ENCODE data around the gene SLC5A11. TPM values are rescaled to one million over a fixed set of nuclear protein-coding genes. Genes with fewer than 3 reads are reported as not detected.
A peak's percentile ranks its signal among the peaks of the same experiment; 100 is the strongest.

The SLC5A11 gene
- total and polyA plus RNA-seq, 2 of the 13 experiments (the other 11 are each of a cell fraction or from before 2014, with no cell fraction given) = 1.2 to 3.3 TPM

GRCh38 chr16:24844101-24845030, 1.4 kb upstream of the SLC5A11 start (continued):
- TF ChIP-seq ZNF224 (CRISPR knock-in tag; IDR thresholded peaks at IDR 0.05) (no peak), CBFB (CRISPR knock-in tag; IDR thresholded peaks at IDR 0.05) (no peak), PHF5A (CRISPR knock-in tag; IDR thresholded peaks at IDR 0.05; ENCODE audit: low read depth, unreplicated experiment) (no peak), KAT7 (CRISPR knock-in tag; IDR thresholded peaks at IDR 0.05; ENCODE audit: borderline replicate concordance) (no peak), SRF (IDR thresholded peaks at IDR 0.05; ENCODE audit: low read depth, low read length) (no peak), ZNF790 (CRISPR knock-in tag; IDR thresholded peaks at IDR 0.05; ENCODE audit: borderline replicate concordance) (no peak), ZEB1 (IDR thresholded peaks at IDR 0.05; ENCODE audit: insufficient replicate concordance, low read depth) (no peak), ZNF891 (CRISPR knock-in tag; IDR thresholded peaks at IDR 0.05) (no peak), ZNF549 (CRISPR knock-in tag; IDR thresholded peaks at IDR 0.05) (no peak), ZNF646 (CRISPR knock-in tag; IDR thresholded peaks at IDR 0.05) (no peak), MAZ (IDR thresholded peaks at IDR 0.05; ENCODE audit: borderline replicate concordance, low read depth, low read length) (no peak), MAZ (CRISPR knock-in tag; IDR thresholded peaks at IDR 0.05; ENCODE audit: low read depth) (no peak), THYN1 (CRISPR knock-in tag; IDR thresholded peaks at IDR 0.05; ENCODE audit: borderline replicate concordance, low read depth) (no peak), ETV5 (CRISPR knock-in tag; IDR thresholded peaks at IDR 0.05; ENCODE audit: borderline replicate concordance) (no peak; the same call in 1 of the 2 replicates), HNF4A (CRISPR knock-in tag; IDR thresholded peaks at IDR 0.05) (peak; percentile 26; the same call in 1 of the 2 replicates), TSC22D2 (CRISPR knock-in tag; IDR thresholded peaks at IDR 0.05; ENCODE audit: borderline replicate concordance) (no peak), FOSL1 (CRISPR knock-in tag; IDR thresholded peaks at IDR 0.05; ENCODE audit: borderline replicate concordance) (peak; percentile 87), ZHX1 (CRISPR knock-in tag; IDR thresholded peaks at IDR 0.05; ENCODE audit: low read depth) (no peak)
- TF ChIP-seq, protein P1, sequence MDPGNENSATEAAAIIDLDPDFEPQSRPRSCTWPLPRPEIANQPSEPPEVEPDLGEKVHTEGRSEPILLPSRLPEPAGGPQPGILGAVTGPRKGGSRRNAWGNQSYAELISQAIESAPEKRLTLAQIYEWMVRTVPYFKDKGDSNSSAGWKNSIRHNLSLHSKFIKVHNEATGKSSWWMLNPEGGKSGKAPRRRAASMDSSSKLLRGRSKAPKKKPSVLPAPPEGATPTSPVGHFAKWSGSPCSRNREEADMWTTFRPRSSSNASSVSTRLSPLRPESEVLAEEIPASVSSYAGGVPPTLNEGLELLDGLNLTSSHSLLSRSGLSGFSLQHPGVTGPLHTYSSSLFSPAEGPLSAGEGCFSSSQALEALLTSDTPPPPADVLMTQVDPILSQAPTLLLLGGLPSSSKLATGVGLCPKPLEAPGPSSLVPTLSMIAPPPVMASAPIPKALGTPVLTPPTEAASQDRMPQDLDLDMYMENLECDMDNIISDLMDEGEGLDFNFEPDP (CRISPR knock-in tag; conservative IDR thresholded peaks at IDR 0.05) = no peak

All from HepG2 (cell line).